ENCODE measurements around the gene MSANTD7.
"Not testable (repeated sequence)": the region's sequence is repeated elsewhere in the genome, so short reads cannot be mapped to it uniquely, and the experiment has no call there.

The MSANTD7 gene

GRCh38 chr10:14838582-14839304 lies 637 bp downstream of the MSANTD7 start:
- DNase-seq, result peak; percentile 26

DNA sequence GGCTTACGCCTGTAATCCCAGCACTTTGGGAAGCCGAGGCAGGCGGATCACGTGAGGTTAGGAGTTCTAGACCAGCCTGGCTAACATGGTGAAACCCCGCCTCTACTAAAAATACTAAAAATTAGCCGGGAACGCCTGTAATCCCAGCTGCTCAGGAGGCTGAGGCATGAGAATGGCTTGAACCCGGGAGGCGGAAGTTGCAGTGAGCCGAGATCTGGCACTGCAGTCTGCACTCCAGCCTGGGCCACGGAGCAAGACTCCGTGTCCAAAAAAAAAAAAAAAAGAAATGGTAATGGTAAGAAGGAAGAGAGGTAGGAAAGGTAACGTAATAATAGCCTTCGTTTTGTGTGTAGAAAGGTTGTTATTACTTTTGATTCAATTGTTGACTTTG lies 1.2 kb downstream of the MSANTD7 start:
- no peak for DNase-seq

DNA sequence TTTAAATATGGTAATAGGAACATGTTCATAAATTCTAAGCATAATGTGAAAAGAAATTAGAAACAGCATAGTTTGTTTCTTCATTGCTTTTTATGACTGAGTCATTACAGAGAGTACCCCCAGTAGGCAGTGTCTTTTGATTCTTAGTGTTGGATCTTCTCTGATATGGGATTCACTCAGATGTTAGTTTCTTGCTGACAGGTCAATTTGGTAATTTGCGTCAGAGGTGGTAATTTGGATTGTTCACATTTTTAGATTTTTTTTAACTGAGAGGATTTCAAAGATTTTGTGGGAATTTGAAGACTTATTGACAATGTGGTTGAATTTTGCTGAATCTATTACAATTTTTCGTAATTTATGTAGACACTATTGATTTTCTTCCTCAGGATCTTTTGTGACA lies 2.1 kb downstream of the MSANTD7 start:
- DNase-seq, result no peak

DNA sequence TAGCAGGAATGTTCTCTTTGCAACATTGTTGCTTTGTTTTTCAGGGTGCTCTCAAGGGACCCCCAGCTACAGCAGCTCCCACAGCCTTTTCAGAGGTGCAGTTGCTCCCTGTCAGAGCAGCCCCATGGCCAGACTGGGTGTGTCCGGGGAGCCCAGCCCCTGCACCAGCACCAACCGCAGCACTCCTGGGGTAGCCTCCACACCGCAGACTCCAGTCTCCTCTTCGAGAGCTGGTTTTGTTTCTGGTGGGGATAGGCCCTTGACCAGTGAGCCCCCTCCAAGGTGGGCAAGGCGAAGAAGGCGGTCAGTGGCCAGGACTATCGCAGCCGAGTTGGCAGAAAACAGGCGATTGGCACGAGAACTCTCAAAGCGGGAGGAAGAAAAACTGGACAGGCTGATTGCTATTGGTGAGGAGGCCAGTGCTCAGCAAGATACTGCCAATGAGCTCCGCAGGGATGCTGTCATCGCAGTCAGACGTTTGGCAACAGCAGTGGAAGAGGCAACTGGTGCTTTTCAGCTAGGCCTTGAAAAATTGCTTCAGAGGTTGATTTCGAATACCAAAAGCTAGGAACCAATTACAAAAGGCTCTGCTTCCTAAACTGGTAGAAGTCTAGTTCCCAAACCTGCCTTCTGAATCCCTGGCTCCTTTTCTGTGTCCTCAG lies 5.4 kb downstream of the MSANTD7 start:
- no peak for DNase-seq

DNA sequence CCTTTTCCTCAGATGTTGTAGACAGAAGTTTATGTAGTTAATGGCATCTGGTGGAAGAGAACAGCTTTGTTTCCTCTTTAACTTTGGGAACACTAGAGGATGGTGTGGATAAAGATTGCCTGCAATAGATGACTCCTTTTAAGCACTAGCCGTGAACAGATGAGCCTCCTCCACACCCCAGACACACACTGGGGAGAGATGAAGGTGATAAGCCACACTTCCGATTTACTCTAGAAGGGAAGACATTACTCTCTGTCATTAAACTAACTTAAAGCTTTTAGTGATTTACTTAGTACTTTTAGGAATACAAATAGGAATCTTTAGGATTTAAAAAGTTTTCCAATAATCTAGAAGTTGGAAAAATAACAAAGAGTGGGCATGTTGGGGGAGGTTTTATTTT lies 6.8 kb downstream of the MSANTD7 start:
- no peak for DNase-seq

GRCh38 chr10:14852236-14852635 lies 14.1 kb downstream of the MSANTD7 start:
- no peak for DNase-seq

DNA sequence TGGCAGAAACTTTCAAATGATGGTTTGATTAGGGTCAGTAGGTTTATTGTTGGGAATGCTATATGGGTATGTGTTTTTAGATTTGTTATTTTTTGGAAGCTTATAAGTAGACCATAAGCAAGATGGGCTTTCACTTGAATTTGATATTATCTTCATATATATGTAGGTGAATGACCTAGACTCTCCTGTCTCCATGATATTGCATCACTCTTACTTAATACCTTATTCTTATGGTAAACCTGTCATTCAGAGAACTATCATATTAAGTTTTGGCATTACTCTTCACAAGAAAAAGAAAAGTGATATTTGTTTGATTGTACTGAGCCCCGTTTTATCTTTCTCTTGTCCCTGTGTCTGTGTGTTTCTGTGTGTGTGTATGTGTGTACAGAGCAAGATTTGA lies 17.3 kb downstream of the MSANTD7 start:
- no peak for DNase-seq

- DNase-seq, result no peak
Measured at GRCh38 chr10:14858338-14858960, 20.3 kb downstream of the MSANTD7 start.

DNA sequence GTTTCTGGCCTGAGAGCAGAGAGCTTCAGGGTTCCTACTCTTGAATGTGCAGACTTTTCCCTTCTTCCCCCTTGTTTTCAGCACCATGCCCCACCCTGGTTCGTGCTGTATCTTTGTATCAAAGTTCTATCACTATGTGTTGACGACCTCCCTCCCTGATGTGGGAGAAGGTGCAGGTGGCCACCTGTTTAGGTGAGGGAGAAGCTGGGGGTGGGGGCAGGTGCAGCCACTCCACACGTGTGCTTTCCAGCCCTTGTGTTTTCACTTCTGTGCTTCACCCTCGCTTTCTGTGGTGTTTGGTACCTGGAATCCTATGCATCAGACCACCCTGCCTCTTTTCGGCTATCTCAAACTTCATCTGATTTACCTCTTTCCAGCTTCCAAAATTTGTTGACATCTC lies 20.9 kb downstream of the MSANTD7 start:
- DNase-seq, result no peak

- DNase-seq, result no peak
Measured at GRCh38 chr10:14859775-14860174, 21.7 kb downstream of the MSANTD7 start.

- no peak for DNase-seq
Measured at GRCh38 chr10:14860791-14861190, 22.7 kb downstream of the MSANTD7 start.

- not testable (repeated sequence) for DNase-seq
Measured at GRCh38 chr10:14864466-14864865, 26.4 kb downstream of the MSANTD7 start.

DNA sequence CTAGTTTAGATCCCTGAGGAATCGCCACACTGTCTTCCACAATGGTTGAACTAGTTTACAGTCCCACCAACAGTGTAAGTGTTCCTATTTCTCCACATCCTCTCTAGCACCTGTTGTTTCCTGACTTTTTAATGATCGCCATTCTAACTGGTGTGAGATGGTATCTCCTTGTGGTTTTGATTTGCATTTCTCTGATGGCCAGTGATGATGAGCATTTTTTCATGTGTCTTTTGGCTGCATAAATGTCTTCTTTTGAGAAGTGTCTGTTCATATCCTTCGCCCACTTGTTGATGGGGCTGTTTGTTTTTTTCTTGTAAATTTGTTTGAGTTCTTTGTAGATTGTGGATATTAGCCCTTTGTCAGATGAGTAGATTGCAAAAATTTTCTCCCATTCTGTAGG lies 26.8 kb downstream of the MSANTD7 start:
- not testable (repeated sequence) for DNase-seq

- DNase-seq, result no peak
Measured at GRCh38 chr10:14873090-14873760, 35.1 kb downstream of the MSANTD7 start.

DNA sequence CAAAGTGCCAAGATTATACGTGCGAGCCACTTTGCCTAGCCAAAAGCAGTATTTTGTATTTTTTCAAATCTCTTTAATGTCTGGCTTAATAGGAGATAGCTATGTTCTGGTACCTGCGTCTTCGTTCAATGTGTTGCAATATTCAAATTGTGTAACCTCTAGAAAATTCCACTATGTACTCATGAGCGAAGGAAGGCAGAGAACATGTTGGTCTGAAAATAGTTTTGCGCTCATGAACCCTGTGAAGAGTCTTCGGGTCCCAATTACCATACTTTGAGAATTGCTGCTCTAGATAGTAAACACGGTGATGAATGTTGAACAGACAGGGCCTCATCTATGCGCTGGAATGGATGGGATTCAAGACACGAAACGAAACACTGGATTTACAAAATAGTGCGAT lies 37.8 kb downstream of the MSANTD7 start:
- no peak for DNase-seq

DNA sequence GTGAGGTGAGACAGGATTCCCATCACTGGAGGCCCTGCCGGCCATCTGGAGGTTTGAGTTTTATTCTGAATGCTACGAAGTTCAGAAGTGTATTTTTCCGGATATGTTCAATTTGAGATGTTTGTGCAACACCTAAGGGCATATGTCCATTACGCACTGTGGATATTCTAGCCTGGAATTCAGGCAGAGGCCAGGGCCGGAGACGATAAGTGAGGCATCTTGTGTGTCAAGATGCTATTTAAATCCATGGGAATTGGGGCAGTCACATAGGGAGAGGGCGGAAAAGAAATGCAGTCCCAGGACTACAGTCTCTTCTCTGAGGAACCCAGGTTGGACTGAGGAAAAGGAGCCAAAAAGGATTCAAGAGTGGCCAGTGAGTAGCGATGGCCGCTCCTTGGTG lies 38.7 kb downstream of the MSANTD7 start:
- DNase-seq, result no peak

DNA sequence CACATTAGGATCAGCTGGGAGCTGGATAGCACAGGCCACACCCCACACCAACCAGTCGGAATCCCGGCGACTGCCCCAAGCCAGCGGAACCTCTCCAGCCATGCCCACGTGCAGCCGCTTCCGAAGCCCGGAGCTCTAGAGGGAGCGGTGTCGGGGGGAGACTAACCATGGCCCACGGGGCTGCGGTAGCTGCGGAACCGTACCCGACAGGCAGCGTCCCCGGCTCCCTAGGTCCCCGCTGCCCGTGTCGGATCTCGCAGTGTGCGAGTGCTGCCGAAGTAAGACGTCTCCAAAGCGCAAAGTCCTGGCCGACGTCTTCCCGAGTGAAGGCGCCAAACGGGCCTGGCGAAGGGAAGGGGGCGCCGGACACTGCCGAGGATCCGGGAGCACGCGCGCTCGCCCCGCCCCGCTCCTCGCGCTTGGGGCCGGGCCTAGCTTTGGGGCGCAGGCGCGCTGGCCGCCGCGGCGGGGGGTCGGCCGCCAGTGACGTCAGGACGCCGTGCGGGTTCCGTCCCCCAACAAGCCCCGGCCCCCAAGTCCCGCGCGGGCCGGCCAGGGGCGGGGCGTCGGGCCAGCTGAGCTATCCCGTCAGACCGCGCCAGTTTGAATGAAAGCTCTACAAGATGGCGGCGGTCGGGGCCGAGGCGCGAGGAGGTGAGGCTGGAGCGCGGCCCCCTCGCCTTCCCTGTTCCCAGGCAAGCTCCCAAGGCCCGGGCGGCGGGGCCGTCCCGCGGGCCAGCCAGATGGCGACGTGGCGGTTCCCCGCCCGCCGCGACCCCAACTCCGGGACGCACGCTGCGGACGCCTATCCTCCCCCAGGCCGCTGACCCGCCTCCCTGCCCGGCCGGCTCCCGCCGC lies 40.4 kb downstream of the MSANTD7 start, which contains the start of gene SUV39H2:
Gene SUV39H2 (plus strand): TSS at position 601 of the 858 bp plus-strand sequence. CDS start 23 bp downstream, at position 624.
- peak; percentile 99 for DNase-seq

GRCh38 chr10:14879124-14879927 lies 41.2 kb downstream of the MSANTD7 start:
- DNase-seq, result peak; percentile 11

- no peak for DNase-seq
Measured at GRCh38 chr10:14879928-14880193, 41.8 kb downstream of the MSANTD7 start.

GRCh38 chr10:14880229-14880628 lies 42.1 kb downstream of the MSANTD7 start:
- DNase-seq, result no peak

DNA sequence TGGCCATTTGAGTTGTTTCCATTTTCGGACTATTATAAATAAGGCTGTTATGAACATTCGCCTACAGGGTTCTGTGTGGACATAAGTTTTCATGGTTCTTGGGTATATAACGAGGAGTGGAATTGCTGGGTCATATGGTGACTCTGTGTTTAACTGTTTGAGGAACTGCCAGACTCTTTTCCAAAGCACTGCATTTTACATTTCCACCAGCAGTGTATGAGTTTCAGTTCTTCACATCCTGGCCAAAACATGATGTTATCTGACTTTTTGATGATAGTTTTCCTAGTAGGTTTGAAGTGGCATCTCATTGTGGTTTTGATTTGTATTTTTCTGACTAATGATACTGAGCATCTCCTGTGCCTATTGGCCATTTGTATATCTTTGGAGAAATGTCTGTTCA lies 46.0 kb downstream of the MSANTD7 start:
- peak; percentile 27 for DNase-seq
